Left lung (tissue), 10 donors: Measurements from ENCODE around the gene PRKCD. TPM values are rescaled to one million over a fixed set of nuclear protein-coding genes. Genes with fewer than 3 reads are reported as not detected.
A peak's percentile ranks its signal among the peaks of the same experiment; 100 is the strongest.

ENCODE experiments used
- ATAC-seq: fragments of 200-7000 bp; cut with Tn5 transposase; one replicate; pipeline ENCODE4 v1.9.1; 2020; ENCODE audit warnings: moderate library complexity
- DNase-seq, 4 donors: peaks; one replicate each; pipeline ENCODE4 v3.0.0-alpha.2; 2013 to 2020
- H3K27ac ChIP-seq, 2 donors: fragments of 200-600 bp; sonication (generic) in 1 of 2; one replicate each; pipeline versions ENCODE4 v1.5.0 to v1.8.0; 2020 to 2021
- H3K27me3 ChIP-seq, 2 donors: fragments of 200-600 bp; sonication (generic) in 1 of 2; one replicate each; pipeline versions ENCODE4 v1.5.0 to v1.8.0; 2020 to 2021
- H3K36me3 ChIP-seq, 2 donors: fragments of 200-600 bp; sonication (generic) in 1 of 2; one replicate each; pipeline versions ENCODE4 v1.5.0 to v1.8.0; 2020 to 2021
- H3K4me1 ChIP-seq, 2 donors: fragments of 200-600 bp; one replicate each; pipeline ENCODE4 v1.8.0; 2021
- H3K4me3 ChIP-seq, 2 donors: fragments of 200-600 bp; sonication (generic) in 1 of 2; one replicate each; pipeline versions ENCODE4 v1.5.0 to v1.8.0; 2020 to 2021; ENCODE audit warnings: mild to moderate bottlenecking in 1 of 2
- H3K9me3 ChIP-seq, 2 donors: fragments of 200-600 bp; sonication (generic) in 1 of 2; one replicate each; pipeline versions ENCODE4 v1.5.0 to v1.8.0; 2020 to 2021
- intact Hi-C, 2 donors: fragments of 100-400 bp; cut with DNase I; formaldehyde crosslinking; loops; one replicate each; pipeline versions ENCODE4 v1.11.2 to v1.14.2; 2022
- polyA plus RNA-seq, 6 donors: library from polyadenylated mRNA; unstranded; fragments of 120-200 nt; gene quantifications; one replicate each; pipeline ENCODE4 v1.2.1, GENCODE V29; 2013; ENCODE audit not compliant: insufficient read length in 6 of 6
- total RNA-seq, 2 donors: library from RNA; stranded (reverse); fragmentation: NEBNext Ultra II Directional; extraction: Animal tissue kit (Norgen Biotek cat#: 25700); gene quantifications; one replicate each; pipeline ENCODE4 v1.2.1, GENCODE V29; 2021
- TF ChIP-seq, protein P1 (sequence below), 2 donors: fragments of 200-600 bp; sonication (generic) in 1 of 2; IDR thresholded peaks; one replicate each; pipeline versions ENCODE4 v1.5.0 to v1.8.0; 2021; ENCODE audit warnings: antibody characterized with exemption in 2 of 2
- donor health status: DM: no; HTN: yes; CAD: no.
- donor health status: DM: no; HTN: no; CAD: no.

The PRKCD gene
- total and polyA plus RNA-seq, 8 donors = 45.5 to 73.7 (median 53.0) TPM

DNA sequence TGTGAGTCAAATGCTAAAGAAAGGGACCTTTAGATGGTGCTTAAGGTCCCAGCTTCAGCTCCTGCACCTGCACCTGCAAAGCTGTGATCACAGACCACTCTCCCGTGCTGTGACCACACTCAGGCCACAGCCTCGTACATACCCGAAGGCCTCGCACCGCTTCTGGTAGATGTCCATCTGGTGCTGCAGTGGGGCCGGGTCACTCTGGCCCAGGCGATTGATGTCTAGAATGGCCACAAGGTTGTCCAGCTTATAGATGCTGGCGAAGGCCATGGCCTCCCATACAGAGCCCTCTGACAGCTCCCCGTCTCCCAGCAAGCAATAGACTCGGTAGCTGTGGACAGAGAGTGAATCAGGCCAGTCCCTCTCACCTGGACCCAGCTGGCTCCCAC is 73.8 kb downstream of the PRKCD start:
- no peaks in the 10 kb centered on the region for H3K27me3 ChIP-seq
- no peak overlapping the region for H3K27ac ChIP-seq
- DNase-seq = peak in 1 of 4 donors; percentile 68
- H3K9me3 ChIP-seq = no peaks in the 10 kb centered on the region
- peaks cover 10 to 100% of the 10 kb centered on the region in 2 donors for H3K36me3 ChIP-seq
- peaks cover 26 to 56% of the 10 kb centered on the region in 2 donors for H3K4me1 ChIP-seq
- intact Hi-C loops = no loop called here
- H3K4me3 ChIP-seq = no peak overlapping the region
- no peak for ATAC-seq
- TF ChIP-seq, protein P1, sequence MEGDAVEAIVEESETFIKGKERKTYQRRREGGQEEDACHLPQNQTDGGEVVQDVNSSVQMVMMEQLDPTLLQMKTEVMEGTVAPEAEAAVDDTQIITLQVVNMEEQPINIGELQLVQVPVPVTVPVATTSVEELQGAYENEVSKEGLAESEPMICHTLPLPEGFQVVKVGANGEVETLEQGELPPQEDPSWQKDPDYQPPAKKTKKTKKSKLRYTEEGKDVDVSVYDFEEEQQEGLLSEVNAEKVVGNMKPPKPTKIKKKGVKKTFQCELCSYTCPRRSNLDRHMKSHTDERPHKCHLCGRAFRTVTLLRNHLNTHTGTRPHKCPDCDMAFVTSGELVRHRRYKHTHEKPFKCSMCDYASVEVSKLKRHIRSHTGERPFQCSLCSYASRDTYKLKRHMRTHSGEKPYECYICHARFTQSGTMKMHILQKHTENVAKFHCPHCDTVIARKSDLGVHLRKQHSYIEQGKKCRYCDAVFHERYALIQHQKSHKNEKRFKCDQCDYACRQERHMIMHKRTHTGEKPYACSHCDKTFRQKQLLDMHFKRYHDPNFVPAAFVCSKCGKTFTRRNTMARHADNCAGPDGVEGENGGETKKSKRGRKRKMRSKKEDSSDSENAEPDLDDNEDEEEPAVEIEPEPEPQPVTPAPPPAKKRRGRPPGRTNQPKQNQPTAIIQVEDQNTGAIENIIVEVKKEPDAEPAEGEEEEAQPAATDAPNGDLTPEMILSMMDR (IDR thresholded peaks at IDR 0.05) = no peak

DNA sequence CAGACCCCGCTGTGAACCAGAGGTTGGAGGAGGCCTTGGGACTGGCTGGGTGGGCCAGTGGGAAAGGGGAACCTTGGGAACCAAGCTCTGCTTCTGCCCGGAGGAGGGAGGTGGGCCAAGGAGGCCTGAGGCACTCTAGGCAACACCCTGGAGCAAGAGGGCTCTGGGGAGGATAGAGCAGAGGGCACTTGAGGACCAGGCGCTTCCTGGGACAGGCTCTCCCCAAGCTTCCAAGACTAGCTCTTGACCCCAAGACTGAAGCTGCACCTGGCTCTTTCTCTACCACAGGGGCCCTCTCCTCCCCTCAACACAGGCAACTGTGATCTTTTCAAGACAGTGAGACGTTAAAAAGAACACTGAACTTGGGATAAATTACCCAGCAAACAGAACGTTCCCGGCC is 74.5 kb downstream of the PRKCD start:
- intact Hi-C loops = no loop called here
- DNase-seq (peak in 1 of 4 donors; percentile 30), ATAC-seq (no peak)
- Histone ChIP-seq H3K27ac (peak overlapping the region; percentile 77 to 80), H3K27me3 (no peaks in the 10 kb centered on the region), H3K4me1 (peaks cover 30 to 63% of the 10 kb centered on the region in 2 donors), H3K4me3 (no peak overlapping the region), H3K36me3 (peaks cover 10 to 100% of the 10 kb centered on the region in 2 donors), H3K9me3 (no peaks in the 10 kb centered on the region)
- TF ChIP-seq, protein P1 (IDR thresholded peaks at IDR 0.05) = no peak

DNA sequence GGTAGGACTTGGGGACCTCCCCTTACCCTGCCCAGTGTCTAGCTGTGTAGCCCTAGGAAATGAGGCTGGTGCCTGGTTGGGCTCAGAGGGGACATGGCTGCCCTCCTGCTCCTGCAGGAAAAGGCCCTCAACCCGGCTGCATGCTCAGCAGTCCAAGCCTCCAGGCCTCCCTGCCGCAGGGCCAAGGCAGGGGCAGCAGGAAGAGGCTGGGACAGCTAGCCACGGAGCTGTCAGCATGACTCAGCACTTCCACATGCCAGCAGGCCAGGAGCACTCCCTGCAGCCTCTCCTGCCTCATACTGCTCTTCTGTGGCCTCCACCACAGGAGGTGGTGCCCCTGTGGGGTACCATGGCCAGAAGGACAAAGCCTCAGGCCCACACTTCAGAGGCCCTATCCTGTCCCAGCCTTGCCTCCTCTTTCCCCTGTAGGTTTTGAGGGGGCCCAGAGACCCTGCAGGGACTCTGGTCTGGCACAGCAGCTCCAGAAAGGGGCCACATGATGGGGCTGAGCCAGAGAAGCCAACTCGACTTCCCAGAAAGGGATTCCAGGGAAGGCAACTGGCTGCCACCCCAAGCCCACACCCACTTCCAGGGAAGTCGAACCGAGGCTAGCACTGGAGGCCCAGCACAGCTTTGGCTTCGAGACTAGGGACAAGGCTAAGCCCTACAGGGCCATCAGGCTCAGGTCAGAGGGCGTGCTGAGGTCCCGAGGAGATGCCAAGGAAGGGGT is 75.3 kb downstream of the PRKCD start:
- Histone ChIP-seq H3K27ac (peak overlapping the region; percentile 77 to 80), H3K4me1 (peaks cover 30 to 71% of the 10 kb centered on the region in 2 donors), H3K9me3 (no peaks in the 10 kb centered on the region), H3K27me3 (no peaks in the 10 kb centered on the region), H3K4me3 (no peak overlapping the region), H3K36me3 (peaks cover 10 to 100% of the 10 kb centered on the region in 2 donors)
- ATAC-seq = peak; percentile 72
- TF ChIP-seq, protein P1 (IDR thresholded peaks at IDR 0.05) = no peak
- peak in 3 of 4 donors; percentile 29 to 94 (median 89) for DNase-seq
- intact Hi-C loops = no loop called here

DNA sequence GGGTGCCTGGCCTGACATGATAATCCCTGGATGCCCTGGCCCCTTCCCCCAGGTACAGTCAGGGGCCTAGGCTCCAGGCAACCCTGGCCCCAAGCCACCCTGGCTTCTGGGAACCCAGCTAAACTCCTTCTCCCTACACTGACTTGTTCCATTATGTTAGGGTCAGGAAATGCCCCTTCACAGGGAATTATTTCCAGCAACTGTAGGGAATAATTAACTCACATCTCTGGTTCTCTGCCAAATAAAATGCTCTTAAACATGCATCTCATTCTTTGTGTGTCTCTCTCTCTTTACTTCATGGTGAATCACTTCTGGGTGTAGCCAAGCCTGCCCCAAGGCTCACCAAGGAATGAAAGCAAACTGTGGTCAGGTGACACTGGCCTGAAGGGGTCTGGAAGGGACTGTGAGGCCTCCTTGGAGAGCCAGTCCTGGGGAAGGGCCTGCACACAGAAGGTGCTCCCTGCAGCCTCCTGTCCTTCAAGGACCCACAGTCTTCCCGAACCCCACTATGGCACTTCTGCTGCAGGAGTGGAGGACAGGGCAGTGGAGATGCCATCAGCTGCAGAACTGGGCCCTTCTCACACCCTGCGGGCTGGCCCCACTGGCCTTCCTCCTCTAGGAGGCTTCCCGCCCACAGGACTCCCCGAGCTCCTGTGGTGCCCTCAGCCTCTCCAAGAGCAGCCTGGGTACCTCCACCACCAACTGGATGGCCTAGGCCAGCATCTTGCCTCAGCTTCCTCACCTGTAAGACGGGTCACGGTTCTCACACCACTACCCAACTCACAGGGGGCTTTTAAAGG is 77.2 kb downstream of the PRKCD start:
- peak in 3 of 4 donors; percentile 66 to 76 (median 74) for DNase-seq
- ATAC-seq = peak; percentile 68
- intact Hi-C loops = no loop called here
- Histone ChIP-seq H3K9me3 (no peaks in the 10 kb centered on the region), H3K27me3 (no peaks in the 10 kb centered on the region), H3K36me3 (peaks cover 2 to 91% of the 10 kb centered on the region in 2 donors), H3K4me1 (peaks cover 40 to 90% of the 10 kb centered on the region in 2 donors), H3K4me3 (no peak overlapping the region), H3K27ac (peak overlapping the region; percentile 67 to 69)
- TF ChIP-seq, protein P1 (IDR thresholded peaks at IDR 0.05) = no peak

DNA sequence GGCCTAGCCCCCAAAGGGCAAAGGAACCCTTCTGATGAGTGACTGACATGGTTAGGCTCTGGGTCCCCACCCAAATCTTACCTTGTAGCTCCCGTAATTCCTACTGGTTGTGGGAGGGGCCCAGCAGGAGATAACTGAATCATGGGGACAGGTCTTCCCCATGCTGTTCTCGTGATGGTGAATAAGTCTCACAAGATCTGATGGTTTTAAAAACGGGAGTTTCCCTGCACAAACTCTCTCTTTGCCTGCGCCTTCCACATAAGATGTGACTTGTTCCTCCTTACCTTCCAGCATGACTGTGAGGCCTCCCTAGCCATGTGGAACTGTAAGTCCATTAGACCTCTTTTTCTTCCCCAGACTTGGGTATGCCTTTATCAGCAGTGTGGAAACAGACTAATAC is 77.9 kb downstream of the PRKCD start:
- Histone ChIP-seq H3K27me3 (no peaks in the 10 kb centered on the region), H3K9me3 (no peaks in the 10 kb centered on the region), H3K36me3 (peaks cover 0 to 91% of the 10 kb centered on the region in 2 donors), H3K4me3 (no peak overlapping the region), H3K27ac (peak overlapping the region; percentile 67 to 69), H3K4me1 (peaks cover 40 to 93% of the 10 kb centered on the region in 2 donors)
- ATAC-seq (no peak), DNase-seq (no peak)
- TF ChIP-seq, protein P1 (IDR thresholded peaks at IDR 0.05) = no peak
- intact Hi-C loops = no loop called here
